K562 (cell line): ENCODE measurements around the gene TEX38. TPM values are rescaled to one million over a fixed set of nuclear protein-coding genes. Genes with fewer than 3 reads are reported as not detected.

Experiments used
- CREM ChIP-seq: IDR thresholded peaks from 2 replicates; pipeline ENCODE4 v1.6.1; 2014; ENCODE audit warnings: antibody characterized with exemption, low read depth
- JUND ChIP-seq, 2 experiments: IDR thresholded peaks; 2 replicates in 1 of 2; 3 replicates in 1 of 2; pipeline ENCODE4 v1.6.1; 2011; ENCODE audit warnings: borderline replicate concordance in 2 of 2, low read depth in 2 of 2, low read length in 2 of 2, improper control_type of control experiment in 1 of 2, missing biosample characterization in 1 of 2, missing genetic modification characterization in 1 of 2, missing genetic modification reagents in 1 of 2
- MIER1 ChIP-seq: fragments of 450-650 bp; IDR thresholded peaks from 2 replicates; pipeline ENCODE4 v1.6.1; 2016; ENCODE audit warnings: antibody characterized with exemption, mild to moderate bottlenecking, low read depth
- RBFOX2 ChIP-seq: fragments of 200-400 bp; formaldehyde crosslinking; IDR thresholded peaks from 2 replicates; pipeline ENCODE4 v1.6.1; 2017; ENCODE audit warnings: low read depth, mild to moderate bottlenecking, low read length, moderate library complexity
- RNF2 ChIP-seq: sonication (generic); IDR thresholded peaks from 2 replicates; pipeline ENCODE4 v1.6.1; 2016
- TEAD1 ChIP-seq, 2 experiments: fragments of 450-650 bp in 1 of 2; sonication (generic) in 1 of 2; formaldehyde crosslinking; IDR thresholded peaks; 2 replicates each; pipeline versions ENCODE4 v1.4.0 to v1.8.0; 2020 to 2022; ENCODE audit warnings: mild to moderate bottlenecking in 2 of 2, missing genetic modification reagents in 1 of 2
- polyA plus RNA-seq, 8 experiments: library from polyadenylated mRNA; depleted of rRNA in 4 of 8; stranded (reverse) in 5 of 8; unstranded in 3 of 8; fragments of >200 nt; fragmentation: Nextera tagmentation in 2 of 8; fragmentation: Illumina TruSeq in 1 of 8; extraction: Ambion mirVana in 2 of 8; extraction: Trizol in 1 of 8; gene quantifications; 2 replicates each; pipeline versions ENCODE4 v1.2.1 to v1.2.3, GENCODE V29; 2011 to 2014; ENCODE audit warnings: inconsistent platforms in 1 of 8, missing spikeins in 1 of 8
- total RNA-seq, 7 experiments: library from RNA; depleted of rRNA in 6 of 7; stranded (reverse); fragments of >200 nt in 6 of 7; fragmentation: Illumina TruSeq in 2 of 7; extraction: Trizol in 2 of 7; gene quantifications; 2 replicates each; pipeline versions ENCODE4 v1.2.1 to v1.2.3, GENCODE V29; 2011 to 2021; ENCODE audit warnings: low replicate concordance in 1 of 7
- TF ChIP-seq, protein P1 (sequence below): fragments of 450-650 bp; IDR thresholded peaks from 2 replicates; pipeline ENCODE4 v1.6.1; 2014; ENCODE audit warnings: low read depth, mild to moderate bottlenecking, moderate library complexity, borderline replicate concordance
- TF ChIP-seq, protein P2 (sequence below), 2 experiments: fragments of 450-650 bp in 1 of 2; sonication (generic) in 1 of 2; formaldehyde crosslinking in 1 of 2; IDR thresholded peaks in 1 of 2; conservative IDR thresholded peaks in 1 of 2; 2 replicates each; pipeline versions ENCODE4 v1.6.1 to v1.8.1; 2016 to 2023; ENCODE audit warnings: mild to moderate bottlenecking in 2 of 2, moderate library complexity in 2 of 2, inconsistent platforms in 1 of 2, missing genetic modification reagents in 1 of 2

TEX38 gene
- total and polyA plus RNA-seq, 9 of the 15 experiments (the other 6 are each of a cell fraction or from before 2014, with no cell fraction given): not detected

DNA sequence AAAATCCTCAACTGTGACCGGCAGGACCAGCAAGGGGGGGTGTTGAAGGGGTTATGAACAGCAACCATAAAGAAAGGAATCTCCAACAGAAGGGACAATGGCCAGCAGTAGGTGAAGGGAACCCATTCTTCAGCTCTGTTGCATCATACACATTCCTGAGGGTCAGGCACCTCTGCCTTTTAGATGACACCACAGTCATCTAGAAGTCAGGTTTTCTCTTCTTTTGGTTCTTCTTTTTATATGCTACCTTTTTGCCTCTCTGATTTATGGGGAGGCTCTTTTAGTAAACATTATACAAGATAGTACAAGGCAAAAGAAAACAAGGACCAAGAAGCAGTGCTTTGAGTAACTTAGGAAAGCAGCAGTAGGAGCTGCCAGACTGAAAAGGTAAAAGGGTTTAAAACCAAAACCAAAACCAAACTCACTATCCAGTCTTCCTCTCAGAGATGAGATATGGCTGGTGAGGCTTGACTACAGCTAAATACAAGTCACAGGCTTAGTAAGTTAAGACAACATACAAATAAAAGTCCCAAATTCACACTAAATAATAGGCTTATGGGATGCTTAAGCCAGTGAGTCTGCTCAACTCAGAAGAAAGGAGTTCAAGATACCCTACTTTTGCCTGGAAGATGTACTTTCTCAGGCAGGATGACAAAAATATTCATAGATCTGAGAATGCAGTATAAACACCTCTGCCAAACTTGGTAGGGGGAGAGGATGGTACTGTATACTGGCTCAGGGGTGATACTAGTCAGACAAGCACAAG lies 4.1 kb downstream of the TEX38 start (continued):
- TF ChIP-seq JUND (IDR thresholded peaks at IDR 0.05; ENCODE audit: borderline replicate concordance, low read depth, low read length): peak; percentile 34; the same call in 1 of the 2 replicates
- no peak for TF ChIP-seq JUND (tag; IDR thresholded peaks at IDR 0.05; ENCODE audit: borderline replicate concordance, low read depth, low read length)
- TF ChIP-seq TEAD1 (CRISPR knock-in tag; IDR thresholded peaks at IDR 0.05): peak in 1 of 2 experiments; percentile 49; a peak in 1 of 4 replicates
- no peak for TF ChIP-seq MIER1
- TF ChIP-seq, protein P1, sequence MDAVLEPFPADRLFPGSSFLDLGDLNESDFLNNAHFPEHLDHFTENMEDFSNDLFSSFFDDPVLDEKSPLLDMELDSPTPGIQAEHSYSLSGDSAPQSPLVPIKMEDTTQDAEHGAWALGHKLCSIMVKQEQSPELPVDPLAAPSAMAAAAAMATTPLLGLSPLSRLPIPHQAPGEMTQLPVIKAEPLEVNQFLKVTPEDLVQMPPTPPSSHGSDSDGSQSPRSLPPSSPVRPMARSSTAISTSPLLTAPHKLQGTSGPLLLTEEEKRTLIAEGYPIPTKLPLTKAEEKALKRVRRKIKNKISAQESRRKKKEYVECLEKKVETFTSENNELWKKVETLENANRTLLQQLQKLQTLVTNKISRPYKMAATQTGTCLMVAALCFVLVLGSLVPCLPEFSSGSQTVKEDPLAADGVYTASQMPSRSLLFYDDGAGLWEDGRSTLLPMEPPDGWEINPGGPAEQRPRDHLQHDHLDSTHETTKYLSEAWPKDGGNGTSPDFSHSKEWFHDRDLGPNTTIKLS: no peak
- TF ChIP-seq CREM: no peak
- TF ChIP-seq, protein P2, sequence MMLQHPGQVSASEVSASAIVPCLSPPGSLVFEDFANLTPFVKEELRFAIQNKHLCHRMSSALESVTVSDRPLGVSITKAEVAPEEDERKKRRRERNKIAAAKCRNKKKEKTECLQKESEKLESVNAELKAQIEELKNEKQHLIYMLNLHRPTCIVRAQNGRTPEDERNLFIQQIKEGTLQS (IDR thresholded peaks at IDR 0.05): peak; percentile 88
- TF ChIP-seq, protein P2 (CRISPR knock-in tag; conservative IDR thresholded peaks at IDR 0.05): no peak
- no peak for TF ChIP-seq RNF2
- no peak for TF ChIP-seq RBFOX2
